Mesenchymal stem cell (in vitro differentiated cells and primary cell): ENCODE measurements around the gene ZNG1F.
"Not testable (repeated sequence)": the region's sequence is repeated elsewhere in the genome, so short reads cannot be mapped to it uniquely, and the experiment has no call there.

Experiments
- DNase-seq: peaks from one replicate; pipeline ENCODE4 v3.0.0-alpha.2; 2013
- H2AFZ ChIP-seq: one replicate; pipeline ENCODE4 v1.6.1; 2013; ENCODE audit warnings: low read depth, mild to moderate bottlenecking, control low read depth, inconsistent platforms, low read length, moderate library complexity
- H2AK5ac ChIP-seq: 2 replicates; pipeline ENCODE4 v1.6.1; 2013; ENCODE audit warnings: low read length, moderate library complexity, mild to moderate bottlenecking, inconsistent platforms; ENCODE audit not compliant: severe bottlenecking
- H2BK120ac ChIP-seq: one replicate; pipeline ENCODE4 v1.6.1; 2013; ENCODE audit warnings: low read depth, mild to moderate bottlenecking, inconsistent platforms, low read length, moderate library complexity
- H2BK12ac ChIP-seq, 2 experiments: one replicate each; pipeline ENCODE4 v1.6.1; 2013; ENCODE audit warnings: inconsistent platforms in 2 of 2, low read length in 2 of 2, mild to moderate bottlenecking in 2 of 2, moderate library complexity in 2 of 2, control low read depth in 1 of 2
- H2BK15ac ChIP-seq: one replicate; pipeline ENCODE4 v1.6.1; 2013; ENCODE audit warnings: mild to moderate bottlenecking, low read depth, inconsistent platforms; ENCODE audit not compliant: poor library complexity, severe bottlenecking
- H2BK5ac ChIP-seq: 2 replicates; pipeline ENCODE4 v1.6.1; 2013; ENCODE audit warnings: low read depth, mild to moderate bottlenecking, low read length, control low read depth, inconsistent platforms; ENCODE audit not compliant: poor library complexity, severe bottlenecking
- H3K14ac ChIP-seq, 2 experiments: one replicate each; pipeline ENCODE4 v1.6.1; 2013; ENCODE audit warnings: inconsistent platforms in 2 of 2, low read length in 2 of 2, control low read depth in 1 of 2, mild to moderate bottlenecking in 1 of 2, moderate library complexity in 1 of 2
- H3K18ac ChIP-seq, 2 experiments: one replicate each; pipeline ENCODE4 v1.6.1; 2013; ENCODE audit warnings: inconsistent platforms in 2 of 2, low read length in 2 of 2, control low read depth in 1 of 2, low read depth in 1 of 2, mild to moderate bottlenecking in 1 of 2
- H3K23ac ChIP-seq, 2 experiments: one replicate each; pipeline ENCODE4 v1.6.1; 2013; ENCODE audit warnings: inconsistent platforms in 2 of 2, low read length in 2 of 2, mild to moderate bottlenecking in 2 of 2, moderate library complexity in 2 of 2, control low read depth in 1 of 2
- H3K27ac ChIP-seq: 2 replicates; pipeline ENCODE4 v1.5.1; 2013; ENCODE audit warnings: mild to moderate bottlenecking, moderate library complexity, low read length, control low read depth, inconsistent platforms; ENCODE audit not compliant: poor library complexity, severe bottlenecking
- H3K27me3 ChIP-seq, 2 experiments: 2 replicates each; pipeline versions ENCODE4 v1.6.1 to v1.7.0; 2013; ENCODE audit warnings: low read length in 2 of 2, mild to moderate bottlenecking in 2 of 2, moderate library complexity in 2 of 2, control low read depth in 1 of 2, inconsistent platforms in 1 of 2; ENCODE audit not compliant: control insufficient read depth in 1 of 2, insufficient read depth in 1 of 2
- H3K36me3 ChIP-seq, 2 experiments: 2 replicates each; pipeline versions ENCODE4 v1.6.1 to v1.7.0; 2013; ENCODE audit warnings: low read length in 2 of 2, control low read depth in 1 of 2, inconsistent platforms in 1 of 2, low read depth in 1 of 2, mild to moderate bottlenecking in 1 of 2; ENCODE audit not compliant: insufficient read depth in 2 of 2, control insufficient read depth in 1 of 2
- H3K4ac ChIP-seq, 2 experiments: one replicate each; pipeline ENCODE4 v1.6.1; 2013; ENCODE audit warnings: inconsistent platforms in 2 of 2, low read length in 2 of 2, mild to moderate bottlenecking in 2 of 2, moderate library complexity in 2 of 2, control low read depth in 1 of 2, low read depth in 1 of 2
- H3K4me1 ChIP-seq: 2 replicates; pipeline ENCODE4 v1.6.1; 2013; ENCODE audit warnings: low read depth, low read length, control low read depth; ENCODE audit not compliant: control insufficient read depth, insufficient read depth
- H3K4me2 ChIP-seq: 2 replicates; pipeline ENCODE4 v1.6.1; 2013; ENCODE audit warnings: low read length, mild to moderate bottlenecking, inconsistent platforms; ENCODE audit not compliant: poor library complexity, severe bottlenecking
- H3K4me3 ChIP-seq, 2 experiments: 2 replicates each; pipeline versions ENCODE4 v1.5.1 to v1.7.0; 2013; ENCODE audit warnings: low read length in 2 of 2, mild to moderate bottlenecking in 2 of 2, control low read depth in 1 of 2, low read depth in 1 of 2; ENCODE audit not compliant: insufficient read depth in 1 of 2
- H3K79me1 ChIP-seq: replicated peaks from 2 replicates; pipeline ENCODE4 v1.6.1; 2013; ENCODE audit warnings: mild to moderate bottlenecking, control low read depth, low read length, inconsistent platforms; ENCODE audit not compliant: poor library complexity, severe bottlenecking
- H3K9ac ChIP-seq: 2 replicates; pipeline ENCODE4 v1.7.0; 2013; ENCODE audit warnings: mild to moderate bottlenecking, low read length, moderate library complexity
- H3K9me3 ChIP-seq: 2 replicates; pipeline ENCODE4 v1.7.0; 2013; ENCODE audit warnings: mild to moderate bottlenecking, low read length; ENCODE audit not compliant: control insufficient read depth
- H4K8ac ChIP-seq: one replicate; pipeline ENCODE4 v1.6.1; 2013; ENCODE audit warnings: inconsistent platforms, mild to moderate bottlenecking, low read length, moderate library complexity
- H4K91ac ChIP-seq: one replicate; pipeline ENCODE4 v1.6.1; 2013; ENCODE audit warnings: mild to moderate bottlenecking, low read length, inconsistent platforms
- WGBS: methylation state at CpG from one replicate; pipeline ENCODE4 v1.1.7; 2013; ENCODE audit warnings: mixed read lengths; 5-methylcytosine and 5-hydroxymethylcytosine counted together

ZNG1F gene

GRCh38 chr9:41106472-41107116 lies 82.5 kb downstream of the ZNG1F start:
- not testable (repeated sequence) for H3K79me1 ChIP-seq
- 38% methylated on average over 2 of the region's 34 CpGs for WGBS

GRCh38 chr9:41105557-41106253 lies 83.4 kb downstream of the ZNG1F start:
- not testable (repeated sequence) for H3K27me3 ChIP-seq, H3K18ac ChIP-seq, H3K4me3 ChIP-seq, H3K9me3 ChIP-seq, H2BK5ac ChIP-seq, H3K79me1 ChIP-seq, H3K23ac ChIP-seq, H2AK5ac ChIP-seq, DNase-seq, H3K4me1 ChIP-seq, H2BK15ac ChIP-seq, H2AFZ ChIP-seq, H2BK120ac ChIP-seq, H3K36me3 ChIP-seq, H3K4ac ChIP-seq, H3K9ac ChIP-seq, H3K14ac ChIP-seq, H4K8ac ChIP-seq, H3K4me2 ChIP-seq, H3K27ac ChIP-seq, H2BK12ac ChIP-seq, H4K91ac ChIP-seq
- WGBS = 81% methylated on average over 3 of the region's 13 CpGs

More at GRCh38 chr9:41106472-41107116, 82.5 kb downstream of the ZNG1F start:
- not testable (repeated sequence) for H3K4ac ChIP-seq, H3K23ac ChIP-seq, H3K18ac ChIP-seq, H3K27me3 ChIP-seq, H2BK15ac ChIP-seq, H4K8ac ChIP-seq, H2AFZ ChIP-seq, H2BK120ac ChIP-seq, H3K4me2 ChIP-seq, H3K4me1 ChIP-seq, H3K4me3 ChIP-seq, H3K9ac ChIP-seq, H4K91ac ChIP-seq, H3K9me3 ChIP-seq, DNase-seq, H3K36me3 ChIP-seq, H2BK12ac ChIP-seq, H3K14ac ChIP-seq, H3K27ac ChIP-seq, H2AK5ac ChIP-seq, H2BK5ac ChIP-seq

- H3K14ac ChIP-seq, H2BK15ac ChIP-seq, H3K18ac ChIP-seq, H3K9me3 ChIP-seq, H3K4me2 ChIP-seq, H3K79me1 ChIP-seq, H3K9ac ChIP-seq, H3K23ac ChIP-seq, H3K27ac ChIP-seq, H2AFZ ChIP-seq, H3K4me3 ChIP-seq, H3K36me3 ChIP-seq, H2BK12ac ChIP-seq, H2BK120ac ChIP-seq, H4K8ac ChIP-seq, H3K27me3 ChIP-seq, H2AK5ac ChIP-seq, H2BK5ac ChIP-seq, H3K4me1 ChIP-seq, DNase-seq, H3K4ac ChIP-seq, H4K91ac ChIP-seq: not testable (repeated sequence)
- WGBS = 50% methylated on average over 7 of the region's 19 CpGs
Measured at GRCh38 chr9:41104542-41104941, 84.6 kb downstream of the ZNG1F start.

GRCh38 chr9:41100508-41100907 lies 88.6 kb downstream of the ZNG1F start:
- H3K14ac ChIP-seq, H4K8ac ChIP-seq, H3K79me1 ChIP-seq, H3K4me1 ChIP-seq, H2AFZ ChIP-seq, H3K36me3 ChIP-seq, H3K4me3 ChIP-seq, H2BK15ac ChIP-seq, H3K27ac ChIP-seq, H2BK12ac ChIP-seq, DNase-seq, H3K18ac ChIP-seq, H2BK120ac ChIP-seq, H4K91ac ChIP-seq, H3K9me3 ChIP-seq, H2BK5ac ChIP-seq, H3K4me2 ChIP-seq, H3K4ac ChIP-seq, H3K27me3 ChIP-seq, H2AK5ac ChIP-seq, H3K23ac ChIP-seq, H3K9ac ChIP-seq: not testable (repeated sequence)
- 81% methylated on average over 4 of the region's 7 CpGs for WGBS
